Colonic mucosa (tissue), 4 donors: ENCODE measurements around the gene TRPC4. TPM values are rescaled to one million over a fixed set of nuclear protein-coding genes. Genes with fewer than 3 reads are reported as not detected.

Source experiments
- DNase-seq: peaks from one replicate; pipeline ENCODE4 v3.0.0-alpha.2; 2020
- H3K27ac ChIP-seq: fragments of 200-600 bp; one replicate; pipeline ENCODE4 v1.8.0; 2021
- H3K27me3 ChIP-seq: fragments of 200-600 bp; one replicate; pipeline ENCODE4 v1.8.0; 2021
- H3K36me3 ChIP-seq: fragments of 200-600 bp; one replicate; pipeline ENCODE4 v1.8.0; 2021
- H3K4me1 ChIP-seq: fragments of 200-600 bp; one replicate; pipeline ENCODE4 v1.8.0; 2021; ENCODE audit warnings: mild to moderate bottlenecking
- H3K4me3 ChIP-seq: fragments of 200-600 bp; one replicate; pipeline ENCODE4 v1.8.0; 2021
- H3K9ac ChIP-seq, 2 donors: one replicate each; pipeline ENCODE4 v1.7.0; 2013; ENCODE audit warnings: control low read depth in 2 of 2, low read depth in 2 of 2, low read length in 2 of 2
- H3K9me3 ChIP-seq: fragments of 200-600 bp; one replicate; pipeline ENCODE4 v1.8.0; 2021
- CTCF ChIP-seq: fragments of 200-600 bp; IDR thresholded peaks from one replicate; pipeline ENCODE4 v1.8.0; 2022; ENCODE audit warnings: antibody characterized with exemption, mild to moderate bottlenecking
- intact Hi-C: fragments of 100-400 bp; cut with DNase I; formaldehyde crosslinking; loops from one replicate; pipeline ENCODE4 v1.14.1; 2022
- total RNA-seq, 2 donors: library from RNA; stranded (reverse); fragmentation: NEBNext Ultra II Directional in 1 of 2; extraction: Animal tissue kit (Norgen Biotek cat#: 25700) in 1 of 2; gene quantifications; one replicate each; pipeline ENCODE4 v1.2.1, GENCODE V29; 2021
- donor health status: healthy.
- donor health status: DM: no; HTN: no; CAD: no.
- donor health status: DM: no; HTN: no; CAD: no.

Gene TRPC4
- total RNA-seq, 2 donors from 2014 or later: 0.66 TPM; not detected in 1

- Histone ChIP-seq H3K27me3 (no peaks in the 10 kb centered on the region), H3K9me3 (no peaks in the 10 kb centered on the region), H3K4me1 (no peaks in the 10 kb centered on the region), H3K9ac (no peak overlapping the region), H3K4me3 (no peak overlapping the region), H3K27ac (no peak overlapping the region), H3K36me3 (no peaks in the 10 kb centered on the region)
- no peak for TF ChIP-seq CTCF
- intact Hi-C loops: no loop called here
- DNase-seq: no peak
Observed at GRCh38 chr13:37656247-37656940, 213.2 kb downstream of the TRPC4 start.

- H3K9me3 ChIP-seq: no peaks in the 10 kb centered on the region
- no peak for DNase-seq
- no peaks in the 10 kb centered on the region for H3K27me3 ChIP-seq
- no peak overlapping the region for H3K27ac ChIP-seq
- no peaks in the 10 kb centered on the region for H3K4me1 ChIP-seq
- H3K9ac ChIP-seq: no peak overlapping the region
- H3K36me3 ChIP-seq: no peaks in the 10 kb centered on the region
- no peak for TF ChIP-seq CTCF
- no peak overlapping the region for H3K4me3 ChIP-seq
- intact Hi-C loops: no loop called here
Observed at GRCh38 chr13:37652596-37652995, 217.0 kb downstream of the TRPC4 start.

GRCh38 chr13:37651891-37652290 lies 217.7 kb downstream of the TRPC4 start:
- DNase-seq: no peak
- Histone ChIP-seq H3K4me1 (no peaks in the 10 kb centered on the region), H3K27me3 (no peaks in the 10 kb centered on the region), H3K9me3 (no peaks in the 10 kb centered on the region), H3K9ac (no peak overlapping the region), H3K36me3 (no peaks in the 10 kb centered on the region), H3K4me3 (no peak overlapping the region), H3K27ac (no peak overlapping the region)
- intact Hi-C loops: no loop called here
- TF ChIP-seq CTCF: no peak

- TF ChIP-seq CTCF: no peak
- no peaks in the 10 kb centered on the region for H3K27me3 ChIP-seq
- H3K4me1 ChIP-seq: no peaks in the 10 kb centered on the region
- no peak overlapping the region for H3K27ac ChIP-seq
- no peak overlapping the region for H3K9ac ChIP-seq
- intact Hi-C loops: no loop called here
- H3K9me3 ChIP-seq: no peaks in the 10 kb centered on the region
- H3K4me3 ChIP-seq: no peak overlapping the region
- DNase-seq: no peak
- no peaks in the 10 kb centered on the region for H3K36me3 ChIP-seq
Observed at GRCh38 chr13:37648609-37649008, 221.0 kb downstream of the TRPC4 start.

GRCh38 chr13:37647031-37647650 lies 222.4 kb downstream of the TRPC4 start:
- no peak for DNase-seq
- intact Hi-C loops: no loop called here
- Histone ChIP-seq H3K4me1 (no peaks in the 10 kb centered on the region), H3K27me3 (no peaks in the 10 kb centered on the region), H3K36me3 (no peaks in the 10 kb centered on the region), H3K9me3 (no peaks in the 10 kb centered on the region), H3K27ac (no peak overlapping the region), H3K9ac (no peak overlapping the region), H3K4me3 (no peak overlapping the region)
- no peak for TF ChIP-seq CTCF
